Pancreas (tissue), 10 donors: Measurements from ENCODE around the gene GPS1. TPM values are rescaled to one million over a fixed set of nuclear protein-coding genes. Genes with fewer than 3 reads are reported as not detected.

ENCODE experiments used
- ATAC-seq, 4 donors: fragments of 200-7000 bp; cut with Tn5 transposase; one replicate each; pipeline versions ENCODE4 v1.8.0 to v1.9.1; 2020; ENCODE audit warnings: mild to moderate bottlenecking in 4 of 4, moderate library complexity in 4 of 4
- DNase-seq, 6 donors: peaks; one replicate each; pipeline ENCODE4 v3.0.0-alpha.2; 2020
- FAIRE-seq: peaks from 2 replicates; lab custom pipeline; 2012; peaks lifted over from hg19 to GRCh38; lab: Jason Lieb, UNC
- H3K27ac ChIP-seq, 4 donors: fragments of 200-600 bp; sonication (generic); 1 replicate in 3 of 4; 2 replicates in 1 of 4; pipeline versions ENCODE4 v1.5.0 to v1.8.0; 2020
- H3K27me3 ChIP-seq, 4 donors: fragments of 200-600 bp; one replicate each; pipeline ENCODE4 v1.8.0; 2021
- H3K36me3 ChIP-seq, 3 donors: fragments of 200-600 bp; sonication (generic) in 1 of 3; one replicate each; pipeline versions ENCODE4 v1.5.0 to v1.8.0; 2020 to 2021
- H3K4me1 ChIP-seq, 3 donors: fragments of 200-600 bp; one replicate each; pipeline ENCODE4 v1.8.0; 2021
- H3K4me3 ChIP-seq, 4 donors: fragments of 200-600 bp; sonication (generic) in 2 of 4; one replicate each; pipeline versions ENCODE4 v1.5.0 to v1.8.0; 2020 to 2021
- H3K9me3 ChIP-seq, 4 donors: fragments of 200-600 bp; one replicate each; pipeline ENCODE4 v1.8.0; 2021
- WGBS, 2 donors: extraction: QIAGEN DNeasy Blood & Tissue Kit; methylation state at CpG; one replicate each; pipeline ENCODE4 v1.1.7; 2013; 5-methylcytosine and 5-hydroxymethylcytosine counted together
- intact Hi-C, 3 donors: fragments of 100-400 bp; cut with DNase I; formaldehyde crosslinking; loops; one replicate each; pipeline versions ENCODE4 v1.11.1 to v1.14.2; 2022
- polyA plus RNA-seq, 2 donors: library from polyadenylated mRNA; stranded (reverse); fragments of 200-250 nt; gene quantifications; one replicate each; pipeline ENCODE4 v1.2.3, GENCODE V29; 2013
- total RNA-seq, 6 donors: library from RNA; stranded (reverse); fragmentation: NEBNext Ultra II Directional in 4 of 6; extraction: Animal tissue kit (Norgen Biotek cat#: 25700) in 4 of 6; gene quantifications; one replicate each; pipeline versions ENCODE4 v1.2.1 to v1.2.4, GENCODE V29; 2021 to 2023
- TF ChIP-seq, protein P1 (sequence below), 4 donors: fragments of 200-600 bp; sonication (generic) in 3 of 4; IDR thresholded peaks; one replicate each; pipeline versions ENCODE4 v1.5.0 to v1.8.0; 2021; ENCODE audit warnings: antibody characterized with exemption in 4 of 4
- donor health status: healthy with polysubstance abuse.
- donor health status: DM: no; HTN: no; CAD: no; lungs with moderate emphysema.
- donor health status: DM: no; HTN: no; CAD: no.
- donor health status: control.
- donor health status: control.
- donor health status: Bipolar disorder and iron deficiency.
- donor health status: DM: yes; HTN: yes; CAD: no.
- donor health status: DM: no; HTN: no; CAD: no.
- donor health status: DM: no; HTN: no; CAD: no.
- donor health status: DM: yes; HTN: yes; CAD: no.

The GPS1 gene
- total and polyA plus RNA-seq, 8 donors = 43.0 to 149 (median 53.3) TPM

DNA sequence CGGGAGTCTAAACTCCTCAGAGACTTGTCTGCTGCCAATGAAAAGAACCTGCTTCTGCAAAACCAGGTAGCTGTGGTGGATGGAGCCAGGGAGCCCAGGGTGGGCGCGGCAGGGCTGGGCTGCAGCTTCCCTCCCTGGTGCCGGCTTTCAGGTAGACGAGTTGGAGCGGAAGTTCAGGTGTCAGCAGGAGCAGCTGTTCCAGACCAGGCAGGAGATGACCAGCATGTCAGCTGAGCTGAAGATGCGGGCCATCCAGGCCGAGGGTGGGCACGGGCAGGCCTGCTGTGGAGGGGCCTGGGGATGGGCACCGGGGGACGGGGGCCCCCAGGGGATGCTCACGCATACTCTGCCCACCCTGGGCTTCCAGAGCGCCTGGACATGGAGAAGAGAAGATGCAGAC lies 23.5 kb upstream of the GPS1 start:
- DNase-seq = no peak
- WGBS, 2 donors = 93 to 96% methylated on average over 13 of the region's 13 CpGs
- intact Hi-C loops = loop anchor here (5.0 to 10.0 kb wide), 2 partner anchors 127 to 129 kb away; no protein-coding TSS in a partner anchor
- H3K4me3 ChIP-seq = no peak overlapping the region
- H3K27ac ChIP-seq = no peak overlapping the region
- TF ChIP-seq, protein P1, sequence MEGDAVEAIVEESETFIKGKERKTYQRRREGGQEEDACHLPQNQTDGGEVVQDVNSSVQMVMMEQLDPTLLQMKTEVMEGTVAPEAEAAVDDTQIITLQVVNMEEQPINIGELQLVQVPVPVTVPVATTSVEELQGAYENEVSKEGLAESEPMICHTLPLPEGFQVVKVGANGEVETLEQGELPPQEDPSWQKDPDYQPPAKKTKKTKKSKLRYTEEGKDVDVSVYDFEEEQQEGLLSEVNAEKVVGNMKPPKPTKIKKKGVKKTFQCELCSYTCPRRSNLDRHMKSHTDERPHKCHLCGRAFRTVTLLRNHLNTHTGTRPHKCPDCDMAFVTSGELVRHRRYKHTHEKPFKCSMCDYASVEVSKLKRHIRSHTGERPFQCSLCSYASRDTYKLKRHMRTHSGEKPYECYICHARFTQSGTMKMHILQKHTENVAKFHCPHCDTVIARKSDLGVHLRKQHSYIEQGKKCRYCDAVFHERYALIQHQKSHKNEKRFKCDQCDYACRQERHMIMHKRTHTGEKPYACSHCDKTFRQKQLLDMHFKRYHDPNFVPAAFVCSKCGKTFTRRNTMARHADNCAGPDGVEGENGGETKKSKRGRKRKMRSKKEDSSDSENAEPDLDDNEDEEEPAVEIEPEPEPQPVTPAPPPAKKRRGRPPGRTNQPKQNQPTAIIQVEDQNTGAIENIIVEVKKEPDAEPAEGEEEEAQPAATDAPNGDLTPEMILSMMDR (IDR thresholded peaks at IDR 0.05) = no peak
- H3K9me3 ChIP-seq = no peaks in the 10 kb centered on the region
- ATAC-seq = no peak
- H3K4me1 ChIP-seq = peaks cover 4 to 13% (median 11%) of the 10 kb centered on the region in 3 donors
- H3K27me3 ChIP-seq = no peaks in the 10 kb centered on the region
- no peak for FAIRE-seq
- no peaks in the 10 kb centered on the region for H3K36me3 ChIP-seq

DNA sequence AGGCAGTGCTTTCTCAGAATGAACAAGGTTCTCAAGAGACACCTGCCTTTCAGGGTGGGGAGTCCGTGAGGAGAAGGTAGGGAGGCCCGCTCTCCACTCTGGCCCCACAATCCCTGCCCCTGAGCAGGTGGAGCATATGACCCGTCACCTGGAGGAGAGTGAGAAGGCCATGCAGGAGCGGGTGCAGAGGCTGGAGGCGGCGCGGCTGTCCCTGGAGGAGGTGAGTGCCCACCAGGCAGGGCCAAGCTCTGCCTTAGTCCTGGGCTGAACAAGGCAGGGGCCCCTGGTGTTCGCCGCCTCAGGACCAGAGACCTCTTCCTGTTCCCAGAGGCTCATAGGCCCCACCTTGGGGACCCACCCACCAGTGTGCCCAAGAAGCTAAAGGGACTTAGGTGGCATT lies 22.7 kb upstream of the GPS1 start:
- DNase-seq (no peak), FAIRE-seq (no peak), ATAC-seq (no peak)
- intact Hi-C loops = loop anchor here (5.0 to 10.0 kb wide), 2 partner anchors 126 to 128 kb away; no protein-coding TSS in a partner anchor
- Histone ChIP-seq H3K4me1 (peaks cover 4 to 8% (median 7%) of the 10 kb centered on the region in 3 donors), H3K9me3 (no peaks in the 10 kb centered on the region), H3K27ac (no peak overlapping the region), H3K36me3 (no peaks in the 10 kb centered on the region), H3K27me3 (no peaks in the 10 kb centered on the region), H3K4me3 (no peak overlapping the region)
- TF ChIP-seq, protein P1 (IDR thresholded peaks at IDR 0.05) = no peak
- WGBS, 2 donors = 96 to 98% methylated on average over 9 of the region's 9 CpGs

DNA sequence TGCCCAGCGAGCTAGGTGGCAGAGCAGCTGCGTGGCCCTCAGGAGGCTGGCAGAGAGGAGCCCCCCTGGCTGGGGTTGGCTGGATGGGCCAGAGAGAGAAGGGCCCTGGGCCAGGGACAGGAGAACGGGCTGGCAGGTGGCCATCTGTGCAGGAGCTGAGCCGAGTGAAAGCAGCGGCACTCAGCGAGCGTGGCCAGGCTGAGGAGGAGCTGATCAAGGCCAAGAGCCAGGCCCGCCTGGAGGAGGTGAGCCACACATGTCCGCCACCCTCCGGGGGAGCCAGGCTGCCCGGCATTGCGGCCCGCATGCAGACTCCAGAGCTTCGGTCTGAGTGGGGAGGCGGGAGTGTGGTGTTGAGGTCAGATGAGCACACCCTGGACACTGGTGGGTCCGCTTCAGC lies 22.3 kb upstream of the GPS1 start:
- intact Hi-C loops = loop anchor here (5.0 to 10.0 kb wide), 2 partner anchors 125 to 128 kb away; no protein-coding TSS in a partner anchor
- H3K36me3 ChIP-seq = no peaks in the 10 kb centered on the region
- FAIRE-seq (no peak), ATAC-seq (no peak), DNase-seq (peak in 1 of 6 donors; percentile 65)
- TF ChIP-seq, protein P1 (IDR thresholded peaks at IDR 0.05) = no peak
- H3K4me1 ChIP-seq = peaks cover 4 to 5% (median 4%) of the 10 kb centered on the region in 3 donors
- no peak overlapping the region for H3K27ac ChIP-seq
- no peaks in the 10 kb centered on the region for H3K9me3 ChIP-seq
- no peak overlapping the region for H3K4me3 ChIP-seq
- no peaks in the 10 kb centered on the region for H3K27me3 ChIP-seq
- WGBS, 2 donors = 93 to 94% methylated on average over 15 to 16 of the region's 16 CpGs

DNA sequence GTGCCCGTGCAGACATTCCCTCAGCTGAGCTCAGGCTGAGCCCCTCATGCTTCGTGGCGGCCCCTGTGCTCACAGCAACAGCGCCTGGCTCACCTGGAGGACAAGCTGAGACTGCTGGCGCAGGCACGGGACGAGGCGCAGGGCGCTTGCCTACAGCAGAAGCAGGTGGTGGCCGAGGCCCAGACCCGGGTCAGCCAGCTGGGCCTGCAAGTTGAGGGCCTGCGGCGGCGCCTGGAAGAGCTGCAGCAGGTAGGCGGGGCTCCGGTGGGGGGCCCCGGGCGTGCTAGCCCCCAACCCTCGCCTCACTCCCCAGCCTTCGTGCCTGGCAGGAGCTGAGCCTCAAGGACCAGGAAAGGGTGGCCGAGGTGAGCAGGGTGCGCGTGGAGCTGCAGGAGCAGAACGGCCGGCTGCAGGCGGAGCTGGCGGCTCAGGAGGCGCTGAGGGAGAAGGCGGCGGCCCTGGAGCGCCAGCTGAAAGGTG lies 21.7 kb upstream of the GPS1 start:
- H3K9me3 ChIP-seq = no peaks in the 10 kb centered on the region
- no peak for FAIRE-seq
- no peak overlapping the region for H3K27ac ChIP-seq
- no peak for DNase-seq
- no peaks in the 10 kb centered on the region for H3K36me3 ChIP-seq
- no peaks in the 10 kb centered on the region for H3K27me3 ChIP-seq
- 60 to 66% methylated on average over 26 to 31 of the region's 31 CpGs for WGBS, 2 donors
- intact Hi-C loops = loop anchor here (5.0 to 10.0 kb wide), 2 partner anchors 125 to 127 kb away; no protein-coding TSS in a partner anchor
- peaks cover 4 to 5% (median 4%) of the 10 kb centered on the region in 3 donors for H3K4me1 ChIP-seq
- H3K4me3 ChIP-seq = no peak overlapping the region
- peak in 3 of 4 donors; percentile 2 to 20 (median 13) for ATAC-seq
- TF ChIP-seq, protein P1 (IDR thresholded peaks at IDR 0.05) = no peak
